Eye (tissue), 1 donor: ENCODE results near the gene CCDC92.

Source experiments
- DNase-seq: peaks from one replicate; pipeline ENCODE4 v3.0.0-alpha.2; 2015

The CCDC92 gene

GRCh38 chr12:124001343-124001742, 28.7 kb upstream of the CCDC92 start:
- no peak for DNase-seq

- no peak for DNase-seq
These were observed 27.5 kb upstream of the CCDC92 start for GRCh38 chr12:124000111-124000510.

- no peak for DNase-seq
These were observed 26.3 kb upstream of the CCDC92 start for GRCh38 chr12:123998991-123999359.

GRCh38 chr12:123998344-123998990, 25.8 kb upstream of the CCDC92 start:
- DNase-seq = no peak

GRCh38 chr12:123997908-123998307, 25.3 kb upstream of the CCDC92 start:
- no peak for DNase-seq

- no peak for DNase-seq
These were observed 24.6 kb upstream of the CCDC92 start for GRCh38 chr12:123997033-123997822.

GRCh38 chr12:123996581-123996980, 23.9 kb upstream of the CCDC92 start:
- peak; percentile 74 for DNase-seq

GRCh38 chr12:123995023-123995748, 22.6 kb upstream of the CCDC92 start:
- DNase-seq = no peak

GRCh38 chr12:123992118-123992825, 19.6 kb upstream of the CCDC92 start:
- no peak for DNase-seq

GRCh38 chr12:123991372-123991951, 18.8 kb upstream of the CCDC92 start:
- DNase-seq = no peak

GRCh38 chr12:123990511-123990910, 17.9 kb upstream of the CCDC92 start:
- DNase-seq = no peak

- DNase-seq = no peak
These were observed 17.1 kb upstream of the CCDC92 start for GRCh38 chr12:123989753-123990152.

GRCh38 chr12:123989168-123989567, 16.5 kb upstream of the CCDC92 start:
- no peak for DNase-seq

GRCh38 chr12:123987022-123987421, 14.4 kb upstream of the CCDC92 start:
- DNase-seq = no peak

GRCh38 chr12:123986374-123986965, 13.8 kb upstream of the CCDC92 start:
- no peak for DNase-seq

GRCh38 chr12:123984903-123985302, 12.3 kb upstream of the CCDC92 start:
- no peak for DNase-seq

GRCh38 chr12:123983822-123984485, 11.3 kb upstream of the CCDC92 start:
- DNase-seq = peak; percentile 80

GRCh38 chr12:123982269-123982668, 9.6 kb upstream of the CCDC92 start:
- DNase-seq = no peak

GRCh38 chr12:123979566-123979965, 6.9 kb upstream of the CCDC92 start:
- no peak for DNase-seq

- no peak for DNase-seq
These were observed 3.7 kb upstream of the CCDC92 start for GRCh38 chr12:123976227-123976826.
